IMR-90 (cell line): ENCODE measurements around the gene ST6GALNAC2. TPM values are rescaled to one million over a fixed set of nuclear protein-coding genes. Genes with fewer than 3 reads are reported as not detected.

Source experiments
- ATAC-seq: fragments of 200-7000 bp; cut with Tn5 transposase; 2 replicates; pipeline ENCODE4 v1.9.1; 2020; ENCODE audit warnings: low read depth, mild to moderate bottlenecking, moderate library complexity
- BruUV-seq: library from RNA; stranded (reverse); fragments of 400-500 nt; replicated peaks from 2 replicates; lab custom pipeline; 2021; lab: Mats Ljungman, UMichigan
- CTCF ChIA-PET: fragments of 300-600 bp; formaldehyde crosslinking; extraction: SDS; loops from one replicate; lab custom pipeline; 2021; ENCODE audit warnings: antibody characterized with exemption; lab: Yijun Ruan, JAX
- POLR2A ChIA-PET: fragments of 300-600 bp; sonication (Branson Sonifier 250); formaldehyde crosslinking; loops from one replicate; lab custom pipeline; 2022; ENCODE audit warnings: antibody characterized with exemption; ENCODE audit not compliant: unreplicated experiment; lab: Charles Lee
- DNase-seq: peaks from one replicate; pipeline ENCODE4 v3.0.0; 2013
- H2AFZ ChIP-seq: replicated peaks from 2 replicates; pipeline ENCODE3; 2013; ENCODE audit warnings: low read length, mild to moderate bottlenecking; ENCODE audit not compliant: poor library complexity
- H2AK5ac ChIP-seq: 2 replicates; pipeline ENCODE4 v1.6.1; 2013; ENCODE audit warnings: low read depth, low read length, inconsistent platforms
- H2AK9ac ChIP-seq: replicated peaks from 2 replicates; pipeline ENCODE3; 2013; ENCODE audit warnings: mild to moderate bottlenecking, low read depth, low read length, moderate library complexity; ENCODE audit not compliant: poor library complexity
- H2BK120ac ChIP-seq: 2 replicates; pipeline ENCODE4 v1.6.1; 2013; ENCODE audit warnings: low read depth, low read length, inconsistent platforms
- H2BK15ac ChIP-seq: 3 replicates; pipeline ENCODE4 v1.6.1; 2013; ENCODE audit warnings: low read depth, low read length, inconsistent platforms
- H2BK20ac ChIP-seq: 2 replicates; pipeline ENCODE4 v1.6.1; 2013; ENCODE audit warnings: low read depth, mild to moderate bottlenecking, inconsistent platforms, low read length, moderate library complexity
- H2BK5ac ChIP-seq: 2 replicates; pipeline ENCODE4 v1.6.1; 2013; ENCODE audit warnings: mild to moderate bottlenecking, low read depth, low read length, inconsistent platforms; ENCODE audit not compliant: poor library complexity, severe bottlenecking
- H3K14ac ChIP-seq: replicated peaks from 2 replicates; pipeline ENCODE4 v1.6.1; 2013; ENCODE audit warnings: low read depth, low read length, inconsistent platforms
- H3K18ac ChIP-seq: 2 replicates; pipeline ENCODE4 v1.6.1; 2013; ENCODE audit warnings: low read depth, low read length, control low read depth
- H3K23ac ChIP-seq: 2 replicates; pipeline ENCODE4 v1.6.1; 2013; ENCODE audit warnings: low read depth, low read length, inconsistent platforms
- H3K27ac ChIP-seq: 2 replicates; pipeline ENCODE4 v1.5.1; 2013; ENCODE audit warnings: mild to moderate bottlenecking, control low read depth, low read length; ENCODE audit not compliant: insufficient read depth
- H3K27me3 ChIP-seq: 2 replicates; pipeline ENCODE4 v1.6.1; 2013; ENCODE audit warnings: low read length; ENCODE audit not compliant: control insufficient read depth, insufficient read depth
- H3K36me3 ChIP-seq: 2 replicates; pipeline ENCODE4 v1.6.1; 2013; ENCODE audit warnings: low read length, mixed read lengths; ENCODE audit not compliant: control insufficient read depth, insufficient read depth
- H3K4ac ChIP-seq: 2 replicates; pipeline ENCODE4 v1.6.1; 2013; ENCODE audit warnings: low read depth, low read length, inconsistent platforms
- H3K4me1 ChIP-seq: 2 replicates; pipeline ENCODE4 v1.6.1; 2013; ENCODE audit warnings: low read length, mixed read lengths; ENCODE audit not compliant: control insufficient read depth, insufficient read depth
- H3K4me2 ChIP-seq: 2 replicates; pipeline ENCODE4 v1.6.1; 2013; ENCODE audit warnings: low read depth, mild to moderate bottlenecking, control low read depth, low read length, moderate library complexity
- H3K4me3 ChIP-seq: 2 replicates; pipeline ENCODE4 v1.5.1; 2013; ENCODE audit warnings: low read depth, mild to moderate bottlenecking, control low read depth, low read length, moderate library complexity; ENCODE audit not compliant: insufficient read depth
- H3K56ac ChIP-seq: 2 replicates; pipeline ENCODE4 v1.6.1; 2013; ENCODE audit warnings: low read length, inconsistent platforms; ENCODE audit not compliant: insufficient read depth; ENCODE audit errors: extremely low read depth
- H3K79me1 ChIP-seq, 2 experiments: 2 replicates each; pipeline ENCODE4 v1.6.1; 2013; ENCODE audit warnings: low read length in 2 of 2, inconsistent platforms in 1 of 2, low read depth in 1 of 2
- H3K9ac ChIP-seq: 2 replicates; pipeline ENCODE4 v1.6.1; 2013; ENCODE audit warnings: low read depth, low read length, control low read depth
- H3K9me1 ChIP-seq: 2 replicates; pipeline ENCODE4 v1.6.1; 2013; ENCODE audit warnings: low read length, inconsistent platforms; ENCODE audit not compliant: insufficient read depth
- H3K9me3 ChIP-seq: 2 replicates; pipeline ENCODE4 v1.6.1; 2013; ENCODE audit warnings: low read length; ENCODE audit not compliant: control insufficient read depth, insufficient read depth
- H4K20me1 ChIP-seq: 2 replicates; pipeline ENCODE4 v1.6.1; 2013; ENCODE audit warnings: low read length, inconsistent platforms; ENCODE audit not compliant: insufficient read depth
- H4K5ac ChIP-seq: 2 replicates; pipeline ENCODE4 v1.6.1; 2013; ENCODE audit warnings: mild to moderate bottlenecking, low read depth, low read length, control low read depth
- H4K8ac ChIP-seq, 2 experiments: 2 replicates each; pipeline ENCODE4 v1.6.1; 2013; ENCODE audit warnings: low read depth in 2 of 2, low read length in 2 of 2, control low read depth in 1 of 2, inconsistent platforms in 1 of 2
- H4K91ac ChIP-seq: 2 replicates; pipeline ENCODE4 v1.6.1; 2013; ENCODE audit warnings: low read depth, low read length, inconsistent platforms; ENCODE audit not compliant: insufficient read depth
- CEBPB ChIP-seq: IDR thresholded peaks from 2 replicates; pipeline ENCODE4 v1.6.1; 2012; ENCODE audit warnings: low read depth, low read length, improper control_type of control experiment
- CHD1 ChIP-seq: IDR thresholded peaks from 2 replicates; pipeline ENCODE4 v1.6.1; 2012; ENCODE audit warnings: low read depth, low read length, improper control_type of control experiment
- MAZ ChIP-seq: IDR thresholded peaks from 2 replicates; pipeline ENCODE4 v1.6.1; 2012; ENCODE audit warnings: low read depth, mild to moderate bottlenecking, low read length, improper control_type of control experiment, moderate library complexity, borderline replicate concordance
- RFX5 ChIP-seq: IDR thresholded peaks from 2 replicates; pipeline ENCODE4 v1.8.0; 2012; ENCODE audit warnings: low read depth, mild to moderate bottlenecking, low read length, moderate library complexity
- SMC3 ChIP-seq: fragments of 150-350 bp; IDR thresholded peaks from 2 replicates; pipeline ENCODE4 v1.6.1; 2016; ENCODE audit warnings: low read depth, mild to moderate bottlenecking, antibody characterized with exemption, low read length, moderate library complexity
- WGBS, 2 experiments: methylation state at CpG; one replicate each; pipeline versions ENCODE4 v1.1.5 to v1.1.7; 2013; ENCODE audit warnings: missing lambda C conversion rate in 2 of 2; ENCODE audit not compliant: insufficient read length in 1 of 2; ENCODE audit errors: extremely low coverage in 2 of 2; 5-methylcytosine and 5-hydroxymethylcytosine counted together
- dilution Hi-C: fragments of 300-500 bp; cut with HindIII; formaldehyde crosslinking; loops from one replicate; pipeline ENCODE4 v1.14.3; 2018; ENCODE audit warnings: low sequenced_read_pairs; ENCODE audit not compliant: unreplicated experiment
- in situ Hi-C: fragments of 300-500 bp; cut with MboI; formaldehyde crosslinking; loops from 3 replicates; pipeline ENCODE4 v1.14.3; 2019; ENCODE audit warnings: low sequenced_read_pairs, inconsistent platforms, mixed read lengths
- intact Hi-C: fragments of 100-400 bp; cut with micrococcal nuclease; formaldehyde crosslinking; loops from 2 replicates; pipeline ENCODE4 v1.10.0; 2022
- polyA plus RNA-seq, 3 experiments: library from polyadenylated mRNA; depleted of rRNA; stranded (reverse); fragments of >200 nt; gene quantifications; 2 replicates each; pipeline ENCODE4 v1.2.3, GENCODE V29; 2012; ENCODE audit warnings: low replicate concordance in 1 of 3
- total RNA-seq: library from RNA; depleted of rRNA; stranded (reverse); fragments of >200 nt; gene quantifications from 2 replicates; pipeline ENCODE4 v1.2.3, GENCODE V29; 2012

ST6GALNAC2 gene
- total and polyA plus RNA-seq, 2 of the 4 experiments (the other 2 are of a cell fraction): 0.10 TPM; not detected in 1

GRCh38 chr17:76570457-76570856 lies 15.2 kb downstream of the ST6GALNAC2 start:
- no TSS peak for BruUV-seq
- Histone ChIP-seq H2AK5ac (no peak overlapping the region), H2BK20ac (no peak overlapping the region), H3K36me3 (peaks cover 10% of the 10 kb centered on the region), H3K9me3 (peaks cover 6% of the 10 kb centered on the region), H3K4ac (no peak overlapping the region), H2BK15ac (no peak overlapping the region), H3K79me1 (peaks cover 5 to 15% of the 10 kb centered on the region in 2 experiments), H3K4me2 (no peak overlapping the region), H3K14ac (no peak overlapping the region), H2BK5ac (no peak overlapping the region), H2AK9ac (no peak overlapping the region), H3K23ac (no peak overlapping the region), H3K9ac (no peak overlapping the region), H4K20me1 (peaks cover 29% of the 10 kb centered on the region), H3K56ac (no peak overlapping the region), H2AFZ (no peak overlapping the region), H3K18ac (no peak overlapping the region), H2BK120ac (no peak overlapping the region), H4K8ac (no peak overlapping the region), H4K91ac (no peak overlapping the region), H3K4me1 (no peaks in the 10 kb centered on the region), H3K27me3 (no peaks in the 10 kb centered on the region), H4K5ac (no peak overlapping the region), H3K27ac (no peak overlapping the region), H3K9me1 (peaks cover 4% of the 10 kb centered on the region; the same call in 1 of the 2 replicates), H3K4me3 (no peak overlapping the region)
- ChIA-PET POLR2A (no interaction called here), CTCF (no interaction called here)
- intact Hi-C loops (no loop called here), dilution Hi-C loops (no loop called here), in situ Hi-C loops (no loop called here)
- 100% methylated on average over 1 of the region's 7 CpGs; no CpG with 5 or more reads in 1 of the 2 experiments for WGBS, 2 experiments
- no peak for ATAC-seq
- DNase-seq: no peak
- TF ChIP-seq SMC3: no peak
- TF ChIP-seq RFX5: no peak
- no peak for TF ChIP-seq MAZ
- TF ChIP-seq CHD1: no peak
- no peak for TF ChIP-seq CEBPB
